ENCODE results near the gene GTF2A1L.
"Not testable (repeated sequence)": the region's sequence is repeated elsewhere in the genome, so short reads cannot be mapped to it uniquely, and the experiment has no call there.

GTF2A1L gene

DNA sequence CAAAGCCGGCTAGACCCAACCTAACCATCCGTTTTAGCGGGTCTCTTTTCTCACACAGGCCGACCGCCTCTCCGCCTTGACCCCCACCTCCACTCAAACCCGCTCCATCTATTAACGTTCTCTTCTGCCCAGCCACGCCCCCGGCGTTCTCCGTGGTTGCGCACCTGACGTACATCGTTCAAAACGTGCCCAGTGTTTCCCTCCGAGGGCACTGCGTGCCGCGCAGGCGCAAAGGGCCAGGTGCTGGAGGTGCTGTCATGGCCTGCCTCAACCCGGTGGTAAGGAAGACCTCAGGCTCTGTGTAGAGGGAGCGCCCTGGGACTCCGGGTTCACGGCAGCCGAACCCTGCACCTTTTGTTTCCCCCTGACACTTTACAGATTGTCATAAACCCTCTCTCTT is at the start of gene GTF2A1L:
Gene GTF2A1L (plus strand): TSS at position 239 of the 400 bp plus-strand sequence. CDS start 19 bp downstream, at position 258.
- DNase-seq (ENCODE audit: extremely low spot score, insufficient read length, low read depth) (no peak), FAIRE-seq (no peak)

GRCh38 chr2:48568547-48568946 is 49.1 kb upstream of the GTF2A1L start:
- FAIRE-seq (no peak), DNase-seq (ENCODE audit: extremely low spot score, insufficient read length, low read depth) (no peak)

GRCh38 chr2:48569433-48569832 is 48.2 kb upstream of the GTF2A1L start:
- FAIRE-seq (no peak), DNase-seq (ENCODE audit: extremely low spot score, insufficient read length, low read depth) (no peak)

DNA sequence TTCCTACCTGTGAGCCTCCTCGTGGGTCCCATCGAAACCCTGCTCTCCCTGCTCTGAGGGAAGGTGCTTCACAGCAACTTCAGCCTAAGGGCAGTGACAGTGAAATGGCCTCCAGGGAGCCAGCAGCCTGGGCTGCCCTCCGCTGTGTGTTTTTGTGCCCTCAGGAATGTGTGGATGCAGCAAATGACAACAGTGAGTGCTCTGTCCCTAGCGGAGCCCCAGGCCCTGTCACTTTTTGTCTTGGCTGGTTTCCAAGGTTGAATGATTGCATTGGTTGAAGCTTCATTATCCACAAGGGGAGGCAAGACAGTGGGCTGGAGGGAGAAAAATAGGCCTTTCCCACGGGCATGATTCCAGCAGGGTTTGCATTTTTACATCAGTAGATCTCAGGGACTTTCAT is 44.8 kb upstream of the GTF2A1L start:
- DNase-seq (ENCODE audit: extremely low spot score, insufficient read length, low read depth) (no peak), FAIRE-seq (no peak)

DNA sequence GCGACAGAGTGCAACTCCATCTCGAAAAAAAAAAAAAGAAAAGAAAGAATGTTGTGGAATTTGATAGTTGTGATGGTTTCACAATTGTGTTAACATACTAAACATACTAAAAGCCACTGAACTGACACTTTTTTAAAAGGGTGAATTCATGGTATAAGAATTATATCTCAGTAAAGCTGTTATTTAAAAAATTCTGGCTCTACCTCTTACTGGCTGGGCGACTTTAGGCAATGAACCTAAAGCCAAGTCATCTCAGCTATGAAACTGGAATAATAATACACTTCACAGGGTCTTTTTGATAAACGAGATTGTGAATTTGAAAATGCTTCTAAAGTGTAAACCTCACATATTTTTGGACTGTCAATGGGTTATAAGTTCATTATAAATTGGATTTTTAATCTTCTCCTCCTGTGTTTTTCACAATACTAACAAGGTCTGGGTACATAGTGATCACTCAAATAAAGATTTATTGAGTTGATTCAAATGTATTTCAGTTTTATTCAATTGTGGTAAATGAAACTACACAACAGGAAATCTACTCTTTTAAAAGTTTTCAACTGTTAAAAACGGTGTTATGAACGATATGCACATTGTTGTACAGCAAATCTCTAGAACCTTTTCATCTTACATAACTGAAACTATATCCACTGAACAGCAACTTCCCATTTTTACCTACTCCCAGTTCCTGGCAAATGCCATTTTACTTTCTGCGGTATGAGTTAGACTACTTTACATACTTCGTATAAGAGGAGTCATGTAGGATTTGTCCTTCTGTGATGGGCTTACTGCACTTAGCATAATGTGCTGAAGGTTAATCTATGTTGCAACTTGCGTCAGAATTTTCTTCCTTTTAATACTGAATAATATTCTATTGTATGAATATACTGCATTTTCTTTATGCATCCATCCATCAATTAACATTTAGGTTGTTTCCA is 43.0 kb upstream of the GTF2A1L start:
- FAIRE-seq (no peak), DNase-seq (ENCODE audit: extremely low spot score, insufficient read length, low read depth) (no peak)

GRCh38 chr2:48578313-48578712 is 39.3 kb upstream of the GTF2A1L start:
- DNase-seq (ENCODE audit: extremely low spot score, insufficient read length, low read depth), result no peak
- FAIRE-seq, result no peak

DNA sequence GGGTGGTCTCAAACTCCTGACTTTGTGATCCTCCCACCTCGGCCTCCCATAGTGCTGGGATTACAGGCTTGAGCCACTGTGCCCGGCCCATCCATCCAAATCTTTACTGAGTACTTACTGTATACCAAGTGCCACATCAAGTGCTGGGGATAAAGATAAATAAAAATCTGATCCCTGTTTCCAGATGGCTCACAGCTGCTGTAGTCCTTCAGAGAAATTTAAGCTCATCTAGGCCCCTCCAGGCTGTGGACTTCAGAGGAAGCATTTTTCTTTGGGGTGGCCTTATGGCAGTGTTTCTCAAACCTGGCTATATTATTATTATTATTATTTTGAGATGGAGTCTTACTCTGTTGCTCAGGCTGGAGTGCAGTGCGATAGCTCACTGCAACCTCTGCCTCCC is 33.7 kb upstream of the GTF2A1L start:
- FAIRE-seq (no peak), DNase-seq (ENCODE audit: extremely low spot score, insufficient read length, low read depth) (no peak)

GRCh38 chr2:48584551-48584950 is 33.1 kb upstream of the GTF2A1L start:
- FAIRE-seq (no peak), DNase-seq (ENCODE audit: extremely low spot score, insufficient read length, low read depth) (no peak)

DNA sequence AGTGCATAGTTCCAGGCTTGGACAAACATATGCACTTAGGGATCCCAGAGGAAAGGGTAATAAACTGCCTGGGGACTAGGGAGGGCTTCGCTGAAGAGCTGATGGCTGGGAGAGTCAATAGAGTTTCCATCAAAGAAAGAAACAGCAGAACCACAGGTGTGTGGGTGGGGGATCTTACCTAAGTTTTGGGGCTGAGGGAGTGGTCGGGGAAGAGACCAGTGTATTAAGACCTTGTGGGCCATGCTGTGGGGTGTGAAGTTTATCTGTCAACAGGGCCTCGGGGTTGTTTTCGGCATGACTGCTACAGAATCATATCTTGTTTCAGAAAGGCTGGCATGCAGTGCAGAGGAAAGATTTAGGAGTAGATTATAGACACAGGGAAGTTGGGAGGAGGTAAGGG is 31.2 kb upstream of the GTF2A1L start:
- FAIRE-seq (no peak), DNase-seq (ENCODE audit: extremely low spot score, insufficient read length, low read depth) (no peak)

GRCh38 chr2:48587560-48587959 is 30.1 kb upstream of the GTF2A1L start:
- DNase-seq (ENCODE audit: extremely low spot score, insufficient read length, low read depth), result no peak
- FAIRE-seq, result no peak

DNA sequence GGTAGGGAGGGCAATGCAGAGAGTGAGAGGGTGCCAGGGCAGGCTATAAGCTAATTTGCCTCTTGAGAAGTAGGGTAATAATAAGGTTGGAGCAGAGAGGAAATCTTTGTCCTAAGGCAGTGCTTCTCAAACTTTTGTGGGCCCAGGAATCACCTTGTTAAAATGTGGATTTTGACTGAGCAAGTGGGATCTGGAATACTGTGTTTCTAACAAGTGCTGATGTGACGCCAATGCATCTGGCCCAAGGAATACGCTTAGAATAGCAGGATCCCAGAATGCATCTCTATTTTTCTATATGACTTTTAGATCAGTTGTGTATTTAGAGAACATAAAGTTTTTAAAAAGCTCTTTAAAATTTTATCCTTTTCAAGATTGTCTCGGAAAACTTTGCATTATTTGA is 29.7 kb upstream of the GTF2A1L start:
- no peak for FAIRE-seq
- DNase-seq (ENCODE audit: extremely low spot score, insufficient read length, low read depth), result no peak

- FAIRE-seq (no peak), DNase-seq (ENCODE audit: extremely low spot score, insufficient read length, low read depth) (no peak)
These were observed 28.9 kb upstream of the GTF2A1L start for GRCh38 chr2:48588745-48589144.

- DNase-seq (ENCODE audit: extremely low spot score, insufficient read length, low read depth) (no peak), FAIRE-seq (no peak)
These were observed 28.4 kb upstream of the GTF2A1L start for GRCh38 chr2:48589170-48589767.

- FAIRE-seq (no peak), DNase-seq (ENCODE audit: extremely low spot score, insufficient read length, low read depth) (no peak)
These were observed 27.6 kb upstream of the GTF2A1L start for GRCh38 chr2:48590017-48590416.

DNA sequence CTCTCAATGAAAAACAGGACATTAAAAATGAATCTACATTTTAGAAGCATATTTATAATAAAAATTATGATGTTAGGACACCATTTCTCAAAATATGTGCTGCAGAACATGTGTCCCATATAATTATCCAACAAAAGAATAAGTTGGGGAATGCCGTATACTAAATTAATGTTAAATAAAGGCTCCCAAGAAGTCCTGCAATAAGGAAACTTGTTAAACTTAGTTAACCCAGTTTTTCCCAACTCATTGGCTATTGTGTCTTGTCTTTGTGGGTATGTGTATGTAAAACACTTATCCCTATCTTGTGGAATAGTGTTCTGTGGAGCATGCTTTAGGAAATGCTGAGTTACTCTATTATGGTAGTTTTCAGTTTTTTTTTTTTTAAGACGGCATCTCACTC is 25.6 kb upstream of the GTF2A1L start:
- DNase-seq (ENCODE audit: extremely low spot score, insufficient read length, low read depth) (no peak), FAIRE-seq (no peak)

GRCh38 chr2:48596751-48597150 is 20.9 kb upstream of the GTF2A1L start:
- not testable (repeated sequence) for FAIRE-seq; DNase-seq (ENCODE audit: extremely low spot score, insufficient read length, low read depth)

- no peak for FAIRE-seq
- no peak for DNase-seq (ENCODE audit: extremely low spot score, insufficient read length, low read depth)
These were observed 20.2 kb upstream of the GTF2A1L start for GRCh38 chr2:48597492-48597891.

DNA sequence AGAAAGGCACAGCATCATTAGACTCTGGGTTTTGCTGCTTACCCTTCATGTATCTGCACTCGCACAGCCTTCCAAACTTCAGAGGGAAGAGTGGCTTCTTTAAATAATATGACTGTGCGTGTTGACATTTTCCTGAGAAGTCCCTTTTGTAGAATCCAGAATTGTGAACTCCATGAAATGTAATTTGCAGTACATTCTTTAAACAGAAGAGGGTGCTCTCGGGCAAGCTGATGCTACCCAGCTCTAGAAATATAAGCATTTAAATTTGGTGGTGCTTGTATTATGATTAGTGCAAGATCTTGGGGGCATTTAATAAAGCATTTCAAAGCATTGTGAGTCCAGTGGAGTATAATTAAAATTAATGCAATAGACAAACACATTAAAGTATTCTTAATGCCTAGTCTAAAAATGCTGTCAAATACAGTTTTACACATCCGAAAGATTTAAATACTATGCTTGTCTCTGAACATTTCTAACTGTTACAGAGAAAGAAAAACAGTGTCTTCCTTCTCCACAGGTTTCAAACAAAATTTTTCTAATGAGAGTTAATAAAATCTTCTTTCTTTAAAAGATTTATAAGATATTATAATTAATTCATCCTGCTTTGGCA is 17.3 kb upstream of the GTF2A1L start:
- peak; percentile 81 for FAIRE-seq
- DNase-seq (ENCODE audit: extremely low spot score, insufficient read length, low read depth), result no peak

- no peak for FAIRE-seq
- no peak for DNase-seq (ENCODE audit: extremely low spot score, insufficient read length, low read depth)
These were observed 16.7 kb upstream of the GTF2A1L start for GRCh38 chr2:48600917-48601316.

- FAIRE-seq (peak; percentile 67), DNase-seq (ENCODE audit: extremely low spot score, insufficient read length, low read depth) (no peak)
These were observed 16.3 kb upstream of the GTF2A1L start for GRCh38 chr2:48601349-48601748.
